ENCODE results near the gene GADL1.

GADL1 gene

GRCh38 chr3:30764891-30765290, 129.6 kb downstream of the GADL1 start:
- no peak for FAIRE-seq
- DNase-seq (ENCODE audit: insufficient read length, low spot score) = no peak

GRCh38 chr3:30764281-30764680, 130.2 kb downstream of the GADL1 start:
- FAIRE-seq = no peak
- DNase-seq (ENCODE audit: insufficient read length, low spot score) = no peak

DNA sequence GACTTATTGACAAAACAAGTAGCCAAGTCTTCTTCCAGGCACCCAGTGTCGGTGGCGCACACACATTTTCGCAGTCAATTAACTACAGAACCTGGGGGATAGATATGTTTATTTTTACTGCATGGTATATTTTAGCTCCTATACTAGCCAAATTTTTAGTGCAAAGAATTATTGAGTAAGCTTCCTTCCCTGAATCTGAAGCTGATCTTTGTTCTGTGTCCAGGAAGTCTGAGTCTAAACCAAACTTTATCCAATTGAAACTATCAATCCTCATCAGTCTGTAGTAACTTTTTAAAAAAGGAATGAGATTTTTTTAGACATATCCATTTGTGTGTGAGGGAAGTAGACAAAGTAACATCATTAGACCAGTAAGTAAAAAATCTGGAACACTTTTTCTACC, 133.1 kb downstream of the GADL1 start:
- FAIRE-seq = no peak
- no peak for DNase-seq (ENCODE audit: insufficient read length, low spot score)

GRCh38 chr3:30760737-30761136, 133.7 kb downstream of the GADL1 start:
- DNase-seq (ENCODE audit: insufficient read length, low spot score) (no peak), FAIRE-seq (no peak)

GRCh38 chr3:30760040-30760695, 134.3 kb downstream of the GADL1 start:
- FAIRE-seq (no peak), DNase-seq (ENCODE audit: insufficient read length, low spot score) (no peak)

DNA sequence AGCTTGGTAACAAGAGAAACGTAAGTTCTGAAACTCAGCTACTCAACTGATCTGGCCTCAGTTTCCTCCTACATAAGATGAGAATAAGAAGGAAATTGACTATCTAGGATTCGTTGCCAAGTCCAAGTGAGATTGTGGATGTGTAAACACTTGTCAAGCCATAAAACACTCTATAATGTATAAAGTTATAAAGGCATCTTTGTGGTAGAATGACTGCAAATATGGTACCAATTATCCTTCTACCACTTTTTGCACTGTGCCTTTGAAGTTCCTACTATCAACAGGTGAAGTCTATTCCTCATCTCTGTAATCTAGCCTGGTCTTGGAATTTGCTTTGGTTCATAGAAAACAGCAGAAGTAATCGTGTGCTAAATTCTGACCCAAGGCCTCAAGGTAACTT, 138.2 kb downstream of the GADL1 start:
- DNase-seq (ENCODE audit: insufficient read length, low spot score) = no peak
- FAIRE-seq = no peak

DNA sequence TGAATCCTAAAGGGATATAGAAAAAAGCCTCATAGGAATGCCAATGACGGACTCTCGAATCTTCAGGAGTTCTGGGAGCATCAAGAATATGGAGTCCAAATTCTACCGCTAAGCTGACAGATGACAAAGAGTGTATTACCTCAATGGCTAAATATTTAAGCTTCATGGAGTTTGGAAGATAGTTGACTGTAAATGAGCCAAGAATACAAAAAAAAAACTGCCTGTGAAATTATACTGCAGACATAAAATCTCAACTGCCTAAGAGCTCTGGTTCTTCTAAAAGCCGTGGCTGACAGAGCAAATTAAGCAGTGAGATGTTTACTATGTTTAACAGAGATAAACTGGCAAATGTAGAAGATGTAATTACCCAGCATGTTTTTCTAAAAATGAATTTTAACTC, 140.0 kb downstream of the GADL1 start:
- FAIRE-seq = no peak
- no peak for DNase-seq (ENCODE audit: insufficient read length, low spot score)

DNA sequence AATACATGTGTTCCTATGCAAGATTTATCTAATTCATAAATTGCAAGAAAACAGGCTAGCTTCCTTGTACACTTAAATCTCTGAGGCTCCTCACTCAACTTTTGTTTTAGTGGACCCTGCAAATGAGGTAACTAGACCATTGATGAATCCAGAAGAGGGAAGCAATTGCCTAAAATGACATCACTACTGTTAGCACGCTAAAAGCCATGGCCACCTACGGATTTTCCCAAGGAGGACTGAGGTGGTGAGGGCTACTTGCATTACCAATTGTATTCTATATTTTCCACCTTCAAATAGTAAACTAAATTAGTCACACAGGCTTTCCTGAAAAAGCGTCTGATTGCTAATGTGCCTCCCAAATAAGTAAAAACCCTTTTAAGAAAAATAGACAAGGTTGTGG, 140.7 kb downstream of the GADL1 start:
- no peak for FAIRE-seq

DNA sequence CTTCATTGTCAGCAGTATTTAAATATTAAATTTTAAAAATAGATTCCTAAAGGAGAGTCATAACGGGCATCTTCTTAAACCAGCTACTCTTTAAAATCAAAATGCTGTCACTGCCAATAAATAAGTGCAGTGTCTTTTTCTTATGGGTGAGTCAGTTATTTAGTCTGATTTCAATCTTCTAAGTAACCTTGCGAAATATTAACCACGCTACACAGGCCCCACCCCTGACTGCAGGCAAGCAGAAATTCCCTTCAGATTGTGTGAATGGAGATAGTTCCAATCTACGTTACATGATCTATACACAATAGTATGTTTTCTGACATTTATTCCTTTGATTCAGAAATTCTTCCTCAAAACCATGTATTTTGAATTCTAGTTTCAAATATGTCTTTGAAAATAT, 141.5 kb downstream of the GADL1 start:
- FAIRE-seq (no peak), DNase-seq (ENCODE audit: insufficient read length, low spot score) (no peak)

More for the DNA sequence above, 140.7 kb downstream of the GADL1 start:
- DNase-seq (ENCODE audit: insufficient read length, low spot score) = no peak

GRCh38 chr3:30752491-30752890, 142.0 kb downstream of the GADL1 start:
- no peak for DNase-seq (ENCODE audit: insufficient read length, low spot score)
- FAIRE-seq = no peak

- DNase-seq (ENCODE audit: insufficient read length, low spot score) (no peak), FAIRE-seq (no peak)
Measured at GRCh38 chr3:30751610-30752299, 142.7 kb downstream of the GADL1 start.

GRCh38 chr3:30750967-30751366, 143.5 kb downstream of the GADL1 start:
- no peak for DNase-seq (ENCODE audit: insufficient read length, low spot score)

GRCh38 chr3:30749230-30749629, 145.2 kb downstream of the GADL1 start:
- FAIRE-seq = no peak
- DNase-seq (ENCODE audit: insufficient read length, low spot score) = no peak

More at GRCh38 chr3:30750967-30751366, 143.5 kb downstream of the GADL1 start:
- FAIRE-seq = no peak

- FAIRE-seq = no peak
- no peak for DNase-seq (ENCODE audit: insufficient read length, low spot score)
Measured at GRCh38 chr3:30747771-30748281, 146.6 kb downstream of the GADL1 start.

DNA sequence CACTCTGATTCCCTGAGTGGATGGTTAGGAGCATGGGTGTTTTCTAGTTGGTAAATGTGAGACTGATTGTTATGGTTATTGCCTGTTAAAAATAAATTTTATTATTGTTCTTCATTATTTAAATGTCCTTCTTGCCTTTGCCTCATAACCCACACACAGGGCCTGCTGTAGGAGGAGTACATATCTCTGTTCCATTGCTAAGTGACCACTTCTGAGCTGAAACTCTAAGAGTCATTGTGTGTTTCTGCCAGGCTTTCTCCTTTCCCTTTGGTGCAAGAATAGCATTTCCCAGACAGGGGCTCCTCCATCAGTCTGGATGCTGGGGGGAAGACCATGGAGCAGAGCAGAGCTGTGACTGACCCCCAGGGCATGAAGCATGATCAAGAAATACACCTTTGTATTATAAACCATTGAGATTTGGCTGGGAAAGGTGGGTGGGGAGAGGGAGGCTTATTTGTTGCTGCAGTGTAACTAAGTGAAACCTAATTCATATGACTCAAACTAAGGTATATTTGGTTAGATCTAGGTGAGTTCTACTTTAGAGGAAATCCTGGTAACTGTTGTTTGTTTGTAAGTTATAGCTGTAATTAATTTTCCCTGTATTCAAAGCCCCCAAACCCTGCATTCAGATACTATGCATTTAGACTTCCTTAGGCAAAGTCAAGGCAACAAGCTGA, 150.7 kb downstream of the GADL1 start:
- DNase-seq (ENCODE audit: insufficient read length, low spot score) (no peak), FAIRE-seq (no peak)

DNA sequence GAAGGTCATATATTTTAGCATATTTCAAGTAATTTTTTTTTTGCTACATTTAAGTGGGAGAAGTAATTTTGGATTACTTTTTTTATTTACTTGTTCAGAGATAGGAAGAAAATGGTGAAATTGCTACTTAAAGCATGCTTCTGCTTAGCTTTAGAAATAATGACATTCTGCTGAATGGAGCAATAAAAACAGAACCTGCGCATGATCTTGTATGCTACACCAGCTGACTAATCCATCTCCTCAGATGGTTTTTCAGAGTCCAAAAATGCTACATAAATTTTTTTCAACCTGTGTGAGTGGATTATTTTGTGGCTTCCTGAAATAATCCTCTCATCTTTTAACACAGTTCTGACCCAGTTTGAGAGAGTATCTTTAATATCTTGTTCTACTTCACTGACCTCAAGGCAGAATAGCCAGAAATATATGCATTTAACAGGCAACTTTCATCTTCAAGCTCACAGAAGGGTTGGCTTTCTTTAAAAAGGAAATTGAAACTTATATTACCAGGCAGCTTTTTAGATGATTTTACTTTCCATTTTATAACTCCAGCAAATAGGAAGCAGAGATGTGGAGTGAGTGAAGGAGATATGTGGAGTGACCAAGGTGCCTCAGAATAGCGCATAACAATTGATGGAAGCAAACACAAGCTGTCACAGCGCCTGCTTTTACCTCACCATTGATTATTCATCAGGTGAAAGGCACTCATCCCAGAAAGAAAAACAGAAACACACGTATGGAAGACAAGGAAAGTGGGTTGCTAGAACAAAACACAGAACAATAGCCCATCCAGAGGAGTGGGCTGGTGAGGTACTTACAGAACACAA, 151.5 kb downstream of the GADL1 start:
- FAIRE-seq (no peak), DNase-seq (ENCODE audit: insufficient read length, low spot score) (no peak)

GRCh38 chr3:30741889-30742288, 152.6 kb downstream of the GADL1 start:
- FAIRE-seq = no peak
- no peak for DNase-seq (ENCODE audit: insufficient read length, low spot score)

- no peak for FAIRE-seq
- no peak for DNase-seq (ENCODE audit: insufficient read length, low spot score)
Measured at GRCh38 chr3:30738605-30739004, 155.9 kb downstream of the GADL1 start.

DNA sequence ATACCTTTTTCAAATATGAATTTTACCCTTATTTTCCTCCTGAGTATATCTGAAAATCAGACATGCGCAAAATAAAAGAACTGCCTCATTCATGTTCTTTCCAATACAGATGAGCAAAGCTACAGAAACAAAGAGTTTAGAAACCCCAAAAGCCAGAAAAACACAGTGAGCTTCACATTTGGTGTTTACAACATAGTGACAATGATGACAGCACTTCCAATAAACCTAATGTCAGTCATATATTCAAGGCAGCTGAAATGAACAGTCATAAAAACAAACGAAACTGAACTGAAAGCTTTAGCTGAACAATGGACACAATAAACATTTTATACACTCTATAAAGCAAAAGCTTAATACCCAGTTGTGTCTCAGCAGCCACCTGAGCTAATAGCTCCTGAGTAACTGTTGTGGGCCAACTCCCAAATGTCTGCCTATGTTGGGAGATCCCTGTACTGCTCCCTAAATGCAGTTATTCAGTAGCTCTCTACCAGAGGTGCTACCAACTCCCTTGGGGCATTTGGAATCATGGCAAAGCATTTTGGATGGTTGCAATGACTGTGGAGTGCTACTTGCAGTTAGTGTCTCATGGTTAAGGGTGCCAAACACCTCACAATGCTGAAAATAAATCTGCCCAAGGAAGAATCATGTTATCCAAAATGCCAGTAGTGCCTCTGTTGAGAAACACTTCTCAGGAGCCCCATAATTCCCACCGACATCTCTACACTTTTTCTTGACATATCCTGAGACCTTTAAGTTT, 156.5 kb downstream of the GADL1 start:
- FAIRE-seq (no peak), DNase-seq (ENCODE audit: insufficient read length, low spot score) (no peak)

- FAIRE-seq (no peak), DNase-seq (ENCODE audit: insufficient read length, low spot score) (no peak)
Measured at GRCh38 chr3:30733696-30734095, 160.8 kb downstream of the GADL1 start.
